ENCODE data around the gene EIF1B.
"Not testable (repeated sequence)": the region's sequence is repeated elsewhere in the genome, so short reads cannot be mapped to it uniquely, and the experiment has no call there.

Gene EIF1B

DNA sequence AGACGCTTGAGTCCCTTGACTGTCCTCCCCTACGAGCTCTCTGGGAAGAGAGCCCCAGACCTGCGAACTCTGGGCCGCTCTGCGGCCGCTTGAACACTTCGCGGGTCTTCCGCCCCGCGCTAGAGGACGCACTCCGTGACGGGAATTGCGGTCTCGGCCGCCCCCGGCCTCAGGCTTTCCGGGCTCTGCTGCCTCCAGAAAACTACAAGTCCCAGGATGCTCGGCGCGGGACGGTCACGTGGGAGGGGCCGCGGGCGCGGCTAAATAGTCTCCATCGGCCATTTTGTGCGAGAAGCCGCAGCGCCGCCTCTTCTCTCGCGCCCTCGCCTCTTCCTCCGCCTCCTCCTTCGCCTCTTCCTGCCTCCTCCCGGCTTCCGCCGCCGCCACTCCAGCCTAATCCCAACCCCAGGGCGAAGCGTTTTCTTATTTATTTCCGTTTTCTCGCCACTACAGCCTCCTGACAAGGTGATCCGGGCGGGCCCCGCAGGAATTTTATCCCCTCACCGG is at the start of gene EIF1B:
TSS of gene EIF1B (plus strand) at position 290 of the 507 bp plus-strand sequence. CDS start 235 bp downstream, outside the sequence.
- DNase-seq = peak; percentile 91

DNA sequence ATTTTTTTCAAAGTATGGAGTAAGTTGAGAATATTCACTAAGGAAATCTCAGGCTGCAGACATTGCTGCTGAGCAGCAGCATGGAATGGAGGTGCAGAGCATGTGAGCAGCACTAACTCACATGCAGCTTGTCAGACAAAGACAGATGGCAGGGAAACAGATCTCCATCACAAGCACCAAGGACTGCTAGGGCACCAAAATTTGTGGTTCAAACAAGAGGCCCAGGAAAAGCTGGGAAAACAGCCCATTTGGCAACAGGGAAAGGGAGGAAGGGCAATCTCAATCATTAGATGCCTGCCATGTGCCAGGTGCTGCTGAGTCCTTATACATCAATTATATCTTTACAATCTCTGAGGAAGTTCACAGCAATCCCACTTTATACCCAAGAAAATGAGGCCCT is 47.2 kb upstream of the EIF1B start:
- DNase-seq = no peak

DNA sequence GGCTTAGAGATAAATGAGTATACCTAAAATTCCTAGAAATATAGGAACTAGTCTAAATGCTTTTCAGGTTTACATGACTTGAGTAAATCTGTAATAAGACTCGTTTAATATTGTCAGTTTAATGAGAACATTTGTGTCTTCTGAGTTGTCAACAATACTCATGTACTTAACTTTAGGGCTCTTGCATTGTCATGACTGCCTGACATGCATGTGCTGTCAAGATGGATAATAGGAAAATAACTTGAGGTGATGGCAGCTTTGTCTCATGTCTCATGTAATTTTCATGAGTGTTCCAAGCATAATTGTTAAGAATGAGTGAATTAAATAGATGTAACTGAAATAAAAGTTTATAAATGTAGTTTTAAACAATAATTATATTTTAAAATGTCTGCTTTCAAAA is 45.1 kb upstream of the EIF1B start:
- no peak for DNase-seq

DNA sequence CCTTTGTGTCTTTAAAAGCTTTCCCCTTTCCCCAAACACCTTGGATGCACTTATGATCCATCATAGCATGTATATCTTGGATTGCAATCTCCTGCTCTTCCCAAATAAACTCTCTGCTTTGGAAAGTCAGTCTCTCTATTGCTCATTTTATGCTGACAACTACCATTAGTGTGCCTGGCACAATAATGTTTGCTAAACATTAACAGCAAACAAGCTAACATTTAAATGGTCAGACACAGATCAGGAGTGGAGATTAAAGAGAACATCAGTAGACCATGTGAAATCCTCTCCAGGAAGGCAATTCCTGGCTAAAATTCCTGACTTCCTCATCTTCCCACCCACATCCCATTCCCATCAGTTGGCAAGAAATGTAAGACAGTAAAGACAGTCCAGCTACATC is 44.3 kb upstream of the EIF1B start:
- no peak for DNase-seq

DNA sequence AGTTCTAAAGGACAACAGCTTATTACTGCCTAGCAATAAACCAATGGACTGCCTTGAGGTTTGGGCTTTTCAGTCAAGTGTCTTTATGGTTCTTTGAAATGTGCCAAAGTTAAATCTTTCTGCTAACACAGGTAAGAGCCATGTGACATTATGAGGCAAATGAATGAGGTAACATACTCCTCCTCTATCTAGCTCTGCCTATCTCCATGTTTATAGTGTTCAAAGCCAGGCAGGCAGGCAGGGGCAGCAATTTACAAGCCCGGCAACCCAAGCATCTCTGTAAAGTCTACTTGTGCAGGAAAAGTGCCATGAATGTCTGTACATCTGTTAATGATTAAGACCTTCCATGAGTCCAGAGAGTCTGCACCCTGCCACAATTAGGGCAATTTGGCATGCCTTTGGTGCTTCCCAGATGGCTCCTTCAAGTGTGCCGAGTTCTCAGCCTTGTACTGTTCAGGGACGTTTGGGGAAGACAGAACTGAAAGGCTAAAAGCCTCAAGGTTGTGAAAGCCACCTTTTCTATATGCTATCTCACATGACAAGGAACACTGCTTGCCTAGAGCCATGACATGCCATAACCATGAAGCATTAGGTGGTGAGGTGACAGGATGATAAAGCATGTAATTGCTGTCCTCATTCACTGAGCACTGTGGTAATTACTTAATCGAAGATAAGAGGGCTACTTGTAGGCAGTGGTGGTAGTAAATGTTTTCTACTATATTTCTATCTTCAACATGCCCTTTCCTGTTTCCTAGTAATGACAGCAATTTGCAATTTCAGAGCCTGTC is 41.4 kb upstream of the EIF1B start:
- DNase-seq = no peak

DNA sequence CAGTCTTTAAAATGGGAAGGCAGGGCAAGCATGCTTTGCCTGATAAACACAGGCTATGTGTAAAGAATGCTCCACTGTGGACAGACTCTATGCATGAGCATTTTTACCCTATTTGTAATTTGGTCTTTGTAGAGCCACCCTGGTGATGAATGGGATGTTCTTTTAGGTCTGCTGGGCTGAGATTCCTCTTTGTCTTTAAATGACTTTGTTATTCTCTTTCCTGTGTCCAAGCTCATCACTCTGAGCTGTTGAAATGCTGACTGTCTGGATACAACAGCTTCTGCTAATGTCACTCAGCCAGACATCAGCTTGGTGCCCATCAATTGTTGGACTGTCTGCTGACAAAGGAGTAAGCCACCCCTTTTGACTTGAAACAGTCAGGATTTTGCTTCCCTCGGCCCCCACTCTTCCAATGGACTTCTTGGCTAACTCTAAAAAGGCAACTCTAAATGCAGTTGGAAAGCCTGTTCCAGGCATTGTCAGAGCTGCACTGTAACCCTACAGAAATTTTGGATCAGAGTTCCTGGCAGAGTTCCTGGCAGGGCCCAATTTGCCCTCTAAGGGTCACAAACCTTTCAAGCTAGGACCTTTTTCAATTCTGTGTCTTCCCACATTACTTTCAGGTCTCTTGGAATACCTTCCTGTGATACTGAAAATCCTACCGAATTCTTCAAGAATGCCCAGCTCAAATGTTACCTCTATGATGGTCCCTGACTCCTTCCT is 40.5 kb upstream of the EIF1B start:
- DNase-seq = no peak

DNA sequence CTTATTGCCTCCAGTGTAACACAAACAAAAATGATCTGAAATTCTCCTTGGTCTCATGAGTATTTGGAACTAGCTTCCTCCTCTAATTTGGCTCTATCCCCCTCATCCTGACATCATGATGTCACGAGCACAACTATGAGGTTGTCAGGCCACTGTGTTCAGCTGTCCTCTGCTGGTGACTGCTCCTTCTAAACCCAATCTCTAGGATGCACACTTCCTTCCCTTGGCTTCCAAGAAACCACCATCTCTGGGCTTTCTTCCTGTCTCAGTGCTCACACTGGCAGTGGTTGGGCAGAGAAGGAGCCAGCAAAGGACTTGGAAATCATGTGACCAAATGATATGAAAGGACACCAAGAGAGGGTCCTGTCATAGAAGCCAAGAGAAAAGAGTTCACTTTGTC is 30.7 kb upstream of the EIF1B start:
- DNase-seq = no peak

DNA sequence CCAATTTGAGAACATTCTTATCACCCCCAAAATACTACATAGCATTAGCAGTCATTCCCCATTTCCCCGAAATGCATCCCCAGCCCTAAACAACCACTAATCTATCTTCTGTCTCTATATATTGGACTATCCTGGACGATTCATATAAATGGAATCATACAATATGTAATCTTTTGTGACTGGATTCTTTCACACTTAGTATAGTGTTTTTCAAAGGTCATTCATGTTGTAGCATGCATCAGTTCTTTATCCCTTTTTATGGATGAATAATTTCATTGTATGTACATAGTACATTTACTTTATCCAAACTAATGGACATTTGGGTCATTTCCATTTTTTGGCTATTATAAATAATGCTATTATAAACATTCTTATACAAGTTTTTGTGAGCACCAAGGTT is 27.5 kb upstream of the EIF1B start:
- DNase-seq = no peak

DNA sequence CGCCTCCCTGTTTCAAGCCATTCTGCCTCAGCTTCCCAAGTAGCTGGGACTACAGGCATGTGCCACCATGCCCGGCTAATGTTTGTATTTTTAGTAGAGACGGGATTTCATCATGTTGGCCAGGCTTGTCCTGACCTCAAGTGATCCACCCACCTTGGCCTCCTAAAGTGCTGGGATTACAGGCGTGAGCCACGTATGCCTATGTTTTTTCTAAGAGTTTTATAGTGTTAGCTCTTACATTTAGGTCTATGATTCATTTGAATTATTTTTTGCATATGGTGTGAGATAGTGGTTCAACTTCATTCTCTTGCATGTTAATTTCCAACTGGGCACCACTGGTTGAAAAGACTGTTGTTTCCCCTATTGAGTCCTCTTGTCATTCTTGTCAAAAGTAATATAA is 26.4 kb upstream of the EIF1B start:
- DNase-seq = not testable (repeated sequence)

DNA sequence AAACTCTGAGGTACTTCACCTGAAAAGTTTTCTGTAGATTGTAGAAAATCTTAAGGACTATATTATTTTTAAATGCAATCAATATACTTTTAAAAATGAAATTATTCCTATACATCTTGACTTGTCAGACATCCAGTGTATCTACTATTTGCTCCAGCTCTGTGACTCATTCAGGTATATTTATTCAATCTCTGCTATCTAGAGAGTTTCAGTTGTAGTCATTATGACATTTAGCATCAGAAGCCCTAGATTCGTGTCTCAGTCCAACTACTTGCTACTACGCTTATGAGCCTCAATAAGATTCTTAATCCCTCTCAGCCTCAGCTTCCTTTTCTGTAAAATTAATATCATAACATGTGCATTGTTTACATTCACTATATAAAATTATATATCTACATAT is 22.3 kb upstream of the EIF1B start:
- DNase-seq = no peak

DNA sequence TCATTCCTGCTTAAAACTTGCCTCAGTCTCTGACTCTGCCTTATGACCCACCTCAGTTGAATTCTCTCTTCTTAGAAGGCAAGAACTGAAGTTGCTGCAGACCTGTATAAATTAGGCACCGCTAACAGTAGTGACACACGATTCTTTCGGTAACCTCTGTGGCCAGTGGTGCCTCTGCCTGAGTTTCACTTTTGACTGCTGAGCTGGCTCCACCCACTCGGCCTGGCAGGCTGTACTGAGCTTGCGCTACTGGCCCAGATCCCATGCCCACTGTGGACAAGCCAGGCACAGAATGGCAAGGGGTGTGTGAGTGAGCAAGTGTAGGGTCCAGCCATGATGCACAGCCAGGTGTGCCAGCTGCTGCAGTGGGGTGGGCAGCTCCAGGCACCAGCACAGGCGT is 19.1 kb upstream of the EIF1B start:
- no peak for DNase-seq

DNA sequence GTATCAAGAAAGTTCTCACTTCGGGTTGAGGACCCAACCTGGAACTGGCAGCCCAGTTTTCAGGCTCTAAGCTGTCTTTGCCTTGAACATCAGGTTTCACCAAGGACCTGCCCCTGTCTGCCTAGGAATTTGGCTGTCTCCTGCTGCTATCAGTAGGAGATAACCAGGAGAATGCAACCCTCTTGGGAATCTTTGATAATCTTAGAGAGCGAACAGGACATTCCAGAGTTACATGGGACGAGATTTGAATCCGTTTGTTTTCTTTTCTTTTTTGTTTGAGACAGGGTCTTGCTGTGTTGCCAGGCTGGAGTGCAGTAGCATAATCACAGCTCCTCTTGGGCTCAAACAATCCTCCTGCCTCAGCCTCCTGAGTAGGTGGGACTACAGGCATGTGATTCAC is 18.0 kb upstream of the EIF1B start:
- no peak for DNase-seq

DNA sequence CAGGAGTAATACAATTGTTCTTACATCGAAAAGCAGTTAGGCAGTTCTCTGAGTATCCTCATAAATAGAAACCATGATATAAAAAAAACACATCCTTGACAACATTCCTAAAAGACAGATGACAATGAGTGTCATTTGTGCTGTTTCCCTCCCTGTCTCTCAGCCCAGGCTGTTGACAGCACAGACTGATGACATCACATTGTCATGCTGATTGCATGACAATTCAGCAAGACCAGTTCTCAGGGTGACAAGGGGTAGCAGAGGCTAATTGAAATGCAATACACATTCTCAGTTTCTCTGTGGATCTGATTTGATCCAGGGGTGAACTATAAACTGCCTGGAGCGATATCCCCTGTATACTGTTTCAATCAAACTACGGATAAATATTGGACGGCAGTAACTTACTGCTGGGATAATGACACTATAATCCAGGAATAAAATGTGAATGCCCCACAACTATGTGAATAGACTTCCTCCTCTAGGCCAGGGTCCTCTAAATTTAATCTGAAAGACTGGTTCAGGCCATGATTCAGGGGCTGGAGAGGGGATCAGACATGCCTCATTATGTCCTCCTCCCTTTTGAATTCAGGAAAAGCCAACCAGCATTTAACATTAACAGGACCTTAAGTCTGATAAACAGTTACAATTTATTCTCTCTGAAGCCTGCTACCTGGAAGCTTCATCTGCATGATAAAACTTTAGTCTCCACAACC is 16.7 kb upstream of the EIF1B start:
- DNase-seq = peak; percentile 3

DNA sequence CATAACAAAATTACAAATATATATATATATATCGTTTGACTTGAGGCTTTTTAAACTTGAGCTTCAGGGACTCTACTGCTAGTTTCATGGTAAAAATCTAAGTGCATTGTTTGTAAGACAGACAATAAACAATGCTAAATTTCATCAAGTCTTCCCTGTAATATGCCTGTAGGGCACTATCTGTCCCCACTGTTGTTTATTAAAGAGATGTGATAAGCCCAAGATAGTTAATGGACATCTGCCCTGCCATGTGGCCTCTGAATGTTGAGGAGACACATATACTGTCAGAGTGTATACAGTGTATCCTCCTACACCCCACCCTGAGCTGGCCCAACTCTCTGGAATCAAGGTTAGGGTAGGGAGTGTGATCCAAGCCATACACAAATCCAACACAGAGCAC is 15.1 kb upstream of the EIF1B start:
- DNase-seq = no peak

DNA sequence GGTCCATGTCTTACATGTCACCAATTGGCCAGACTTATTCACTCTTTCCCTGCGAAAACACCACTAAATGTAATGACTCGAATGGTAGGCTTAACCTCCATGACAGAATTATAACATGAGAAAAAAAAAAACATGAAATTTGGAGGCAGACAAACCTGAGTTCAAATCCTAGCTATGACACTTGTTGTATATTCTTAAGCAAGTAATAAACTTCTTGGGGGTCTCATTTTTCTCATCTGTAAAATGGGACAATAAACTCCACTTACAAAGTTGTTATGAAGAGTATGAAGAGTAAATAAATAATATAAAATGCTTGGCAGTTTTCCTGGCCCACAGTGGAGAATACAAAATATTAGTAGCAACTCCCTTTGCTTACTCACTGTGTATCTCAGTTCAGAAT is 11.4 kb upstream of the EIF1B start:
- DNase-seq = no peak

DNA sequence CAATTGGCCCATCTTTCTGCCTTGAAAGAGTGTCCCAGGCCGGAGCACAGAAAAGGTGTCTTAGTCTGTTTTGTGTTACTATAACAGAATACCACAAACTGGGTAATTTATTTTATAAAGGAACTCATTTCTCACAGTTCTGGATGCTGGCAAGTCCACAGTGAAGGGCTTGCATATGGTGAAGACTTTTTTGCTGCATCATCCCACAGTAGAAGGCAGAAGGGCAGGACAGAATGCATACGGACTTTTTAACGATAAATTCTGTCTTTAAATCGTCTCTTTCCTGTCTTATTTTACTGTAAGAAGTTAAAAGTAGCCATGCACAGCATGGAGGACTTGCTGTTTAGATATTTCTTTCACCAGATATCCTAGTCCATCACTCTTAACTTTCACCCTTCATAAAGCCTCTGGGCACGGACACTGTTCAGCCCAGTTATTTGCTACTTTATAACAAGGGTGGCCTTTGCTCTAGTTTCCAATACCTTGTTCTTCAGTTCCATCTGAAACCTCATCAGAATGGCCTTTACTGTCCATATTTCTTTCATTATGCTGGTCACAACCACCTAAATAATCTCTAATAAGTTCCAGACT is 10.3 kb upstream of the EIF1B start:
- no peak for DNase-seq

DNA sequence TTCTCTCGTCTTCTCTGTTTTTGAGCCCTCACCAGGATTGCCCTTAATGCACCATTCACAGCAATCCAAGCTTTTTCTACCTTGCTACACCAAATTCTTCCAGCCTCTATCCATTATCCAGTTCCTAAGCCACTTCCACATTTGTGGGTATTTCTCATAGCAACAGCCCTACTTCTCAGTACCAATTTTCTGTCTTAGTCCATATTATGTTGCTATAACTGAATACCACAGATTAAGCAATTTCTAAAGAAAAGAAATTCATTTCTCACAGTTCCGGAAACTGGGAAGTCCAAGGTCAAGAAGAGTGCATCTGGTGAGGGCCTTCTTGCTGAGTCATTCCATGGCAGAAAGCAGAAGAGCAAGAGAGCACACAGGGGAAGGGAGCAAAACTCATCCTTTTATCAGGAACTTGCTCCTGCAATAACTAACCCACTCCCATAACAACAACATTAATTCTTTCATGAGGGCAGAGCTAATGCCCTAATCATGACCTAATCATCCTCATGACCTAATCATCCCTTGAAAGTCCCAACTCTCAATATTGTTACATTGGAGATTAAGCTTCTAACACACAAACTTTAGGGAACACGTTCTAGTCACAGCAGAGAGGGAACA is 9.7 kb upstream of the EIF1B start:
- DNase-seq = peak; percentile 4

DNA sequence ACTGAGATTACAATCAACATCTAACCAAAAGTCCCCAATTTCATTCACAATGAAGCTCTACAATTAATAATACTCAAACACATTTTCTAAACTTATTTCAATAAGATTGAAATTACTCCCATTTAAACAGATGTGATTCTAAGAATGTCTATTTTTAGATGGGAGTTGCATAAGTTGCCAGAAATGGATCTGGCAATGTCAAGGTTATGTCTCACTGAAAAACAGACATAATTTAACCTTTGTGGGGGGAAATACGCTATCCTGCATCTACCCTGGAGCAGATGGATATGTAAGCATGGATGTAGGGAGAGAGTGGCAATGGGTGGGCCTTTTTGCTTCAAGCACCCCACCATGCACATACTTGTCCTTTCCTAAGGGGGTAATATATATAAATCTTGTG is 6.7 kb upstream of the EIF1B start:
- no peak for DNase-seq

DNA sequence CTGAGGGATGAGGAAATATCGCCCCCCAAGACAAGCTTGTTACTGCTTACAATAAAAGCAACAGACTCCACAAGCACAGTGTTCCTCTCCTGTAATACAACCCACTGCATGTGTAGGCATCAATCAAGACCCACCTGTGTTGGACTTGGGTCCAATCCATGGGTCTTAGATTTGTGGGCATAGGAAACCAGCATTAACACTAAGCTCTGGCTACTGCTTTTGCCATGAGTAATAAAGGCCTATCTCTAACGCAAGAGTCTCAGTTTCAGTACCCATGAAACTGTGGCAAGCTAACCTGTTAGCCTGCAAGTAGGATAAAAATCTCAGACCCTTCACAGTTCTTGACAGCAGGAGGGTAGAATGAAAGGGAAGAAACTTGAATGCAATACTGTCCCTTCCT is 5.2 kb upstream of the EIF1B start:
- no peak for DNase-seq

DNA sequence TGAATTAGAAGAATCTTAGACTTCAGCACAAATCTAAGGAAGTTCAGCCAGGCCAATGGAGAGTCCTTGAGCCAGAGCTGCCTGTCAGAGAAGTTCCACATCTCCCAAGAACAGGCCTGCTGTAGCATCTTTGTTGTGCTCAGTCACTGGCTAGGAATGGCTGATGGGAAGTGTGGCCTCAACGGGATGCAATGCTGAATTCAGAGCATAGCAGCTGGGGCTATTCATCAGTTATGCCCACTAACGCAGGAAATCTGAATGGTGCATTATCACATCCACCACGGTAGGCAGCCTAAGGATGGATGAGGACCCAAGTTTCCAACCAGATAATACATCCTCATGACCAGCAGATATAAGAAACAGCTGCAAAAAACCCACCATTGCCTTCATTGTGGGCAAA is 3.2 kb upstream of the EIF1B start:
- DNase-seq = no peak

DNA sequence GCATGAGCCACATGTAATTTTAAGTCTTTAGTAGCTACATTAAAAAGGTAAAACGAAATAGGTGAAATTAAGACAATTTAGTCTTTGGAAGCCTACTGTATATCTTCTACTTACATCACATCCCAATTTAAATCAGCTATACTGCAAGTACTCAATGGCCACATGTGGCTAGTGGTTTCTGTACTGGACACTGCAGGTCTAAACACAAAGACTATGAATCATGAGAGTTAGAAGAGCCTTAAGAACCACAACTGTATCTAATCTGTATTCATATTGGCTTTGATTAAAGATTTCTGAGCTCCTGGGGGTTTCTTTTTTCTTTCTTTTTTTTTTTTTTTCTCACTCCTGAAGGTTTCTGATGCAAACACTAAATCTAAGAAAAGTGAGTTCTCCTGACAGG is 2.3 kb upstream of the EIF1B start:
- no peak for DNase-seq

DNA sequence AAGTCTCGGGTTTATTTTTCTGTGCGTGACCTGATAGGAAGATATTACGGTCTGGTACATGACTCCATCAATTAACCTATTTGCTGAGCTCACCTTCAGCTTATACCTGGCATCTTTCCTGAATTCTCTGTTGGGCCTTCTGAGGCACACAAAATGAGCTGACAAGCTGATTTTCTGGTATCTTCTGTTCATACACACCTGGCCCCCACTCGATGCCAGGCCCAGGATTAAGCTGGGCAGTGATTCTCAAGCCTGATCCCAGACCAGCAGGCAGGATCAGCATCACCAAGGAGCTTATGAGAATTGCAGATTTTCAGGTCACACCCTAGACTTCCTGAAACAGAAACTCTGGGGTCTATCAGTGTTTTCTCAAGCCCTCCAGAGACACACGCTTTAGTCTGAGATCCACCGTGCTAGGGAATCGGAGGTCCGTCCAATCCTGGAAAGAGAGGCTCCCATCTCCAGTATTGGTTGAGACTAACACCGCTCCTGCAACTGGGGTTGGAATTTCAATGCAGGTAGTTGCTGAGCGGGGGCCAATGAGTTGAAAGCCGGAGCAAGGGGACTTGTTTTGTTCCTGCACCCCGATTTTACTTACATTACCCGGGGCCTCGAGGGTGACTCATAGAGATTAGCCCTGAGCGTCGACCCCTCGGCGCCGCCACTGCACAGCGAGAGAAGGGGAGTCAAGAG is 636 bp upstream of the EIF1B start:
- no peak for DNase-seq
